GM18511 (cell line): ENCODE measurements around the gene HMCN1.
A peak's percentile ranks its signal among the peaks of the same experiment; 100 is the strongest.

Source experiments
- ATAC-seq: cut with Tn5 transposase; IDR thresholded peaks from one replicate; pipeline ENCODE4 v1.9.1; 2021; ENCODE audit warnings: mild to moderate bottlenecking, moderate library complexity; ENCODE audit not compliant: unreplicated experiment

The HMCN1 gene

DNA sequence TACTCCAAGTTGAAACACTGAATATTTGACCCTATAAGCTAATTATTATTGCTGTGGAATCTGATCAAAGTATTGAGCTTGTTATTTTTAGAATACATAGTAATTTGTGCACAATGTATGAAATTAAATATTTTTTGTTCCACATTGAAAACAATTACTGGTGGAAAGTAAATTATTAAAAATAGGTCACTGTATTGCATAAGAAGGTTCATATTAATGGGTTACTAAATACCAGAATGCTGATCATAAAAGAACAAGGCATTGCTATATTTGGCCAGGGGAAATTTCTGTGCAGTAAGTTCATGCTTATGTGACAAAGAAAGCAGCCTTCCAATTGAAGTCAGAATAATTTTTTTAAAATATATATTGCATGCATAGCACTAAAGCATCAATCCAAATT lies 481.4 kb downstream of the HMCN1 start:
- ATAC-seq, result no peak

GRCh38 chr1:186218654-186219352 lies 484.6 kb downstream of the HMCN1 start:
- ATAC-seq, result peak; percentile 87

- ATAC-seq, result no peak
Observed at GRCh38 chr1:186220067-186220466, 485.9 kb downstream of the HMCN1 start.

DNA sequence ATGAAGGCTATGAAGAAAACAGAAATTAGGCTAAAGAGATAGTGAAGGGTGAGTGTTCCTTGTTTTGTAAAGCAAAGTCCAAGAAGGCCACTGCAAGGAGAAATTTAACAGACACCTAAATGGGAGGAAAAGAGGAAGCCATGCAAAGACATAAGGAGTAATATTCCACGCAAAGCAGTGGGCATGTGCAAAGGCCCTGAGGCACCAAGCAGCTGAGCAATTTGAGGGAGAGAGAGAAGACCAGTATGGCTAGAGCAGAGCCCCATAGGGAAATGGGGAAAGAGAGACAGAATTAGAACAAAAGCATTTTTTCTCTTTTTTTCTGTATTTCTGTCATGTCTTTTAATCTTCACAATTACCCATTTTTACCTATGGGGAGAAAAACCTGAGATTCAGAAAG lies 486.7 kb downstream of the HMCN1 start:
- no peak for ATAC-seq

DNA sequence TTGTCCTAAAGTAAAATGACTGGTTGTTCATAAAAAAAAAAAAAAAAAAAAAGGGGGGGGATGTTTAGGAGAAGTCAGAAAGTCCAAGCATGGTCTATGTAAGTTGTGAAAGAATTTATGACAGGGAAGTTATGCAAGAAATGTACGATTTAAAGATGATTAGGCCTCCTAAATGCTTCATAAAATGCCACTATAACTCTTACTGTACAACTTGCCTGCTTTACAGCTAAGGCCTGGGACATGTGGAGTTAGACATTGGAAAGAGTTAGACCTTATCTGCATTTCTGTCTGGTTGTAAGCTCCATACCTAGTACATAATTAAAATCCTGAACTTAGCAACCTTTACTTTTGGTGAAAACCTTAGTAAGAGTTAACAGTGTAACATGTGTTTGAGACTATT lies 490.9 kb downstream of the HMCN1 start:
- ATAC-seq, result no peak

GRCh38 chr1:186228749-186229148 lies 494.6 kb downstream of the HMCN1 start:
- no peak for ATAC-seq

- ATAC-seq, result no peak
Observed at GRCh38 chr1:186231861-186232436, 497.8 kb downstream of the HMCN1 start.

DNA sequence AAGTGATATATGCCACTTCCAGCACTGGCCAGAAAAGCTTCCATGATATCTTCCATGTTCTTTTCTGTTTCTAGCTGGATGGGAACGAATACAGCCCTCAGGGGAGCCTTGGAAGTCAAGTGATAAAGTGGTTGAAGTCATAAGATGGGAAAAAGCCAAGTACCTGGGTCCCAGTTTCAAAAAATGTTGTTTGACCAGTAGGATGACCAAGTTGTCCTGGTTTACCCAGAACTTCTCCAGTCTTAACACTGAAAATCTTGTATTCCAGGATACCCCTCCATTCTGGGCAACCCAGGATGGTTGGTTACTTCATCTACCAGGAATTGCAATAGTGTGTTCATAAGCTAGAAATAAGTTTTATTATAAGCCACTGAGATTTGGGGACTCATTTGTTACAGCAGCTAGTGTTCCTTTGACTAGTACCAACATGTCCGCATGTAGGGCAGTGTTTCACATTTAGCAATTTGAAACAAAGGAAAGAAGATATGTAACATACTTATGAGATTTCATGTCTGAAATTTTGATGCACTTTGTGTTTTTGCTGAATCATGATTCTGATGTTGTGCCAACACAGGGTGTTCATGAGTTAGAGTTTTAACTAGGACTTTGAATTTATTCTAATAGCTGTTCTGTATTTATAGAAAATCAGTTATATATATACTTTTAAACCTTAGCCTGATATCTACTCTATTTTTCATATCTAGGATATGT lies 500.9 kb downstream of the HMCN1 start:
- no peak for ATAC-seq

DNA sequence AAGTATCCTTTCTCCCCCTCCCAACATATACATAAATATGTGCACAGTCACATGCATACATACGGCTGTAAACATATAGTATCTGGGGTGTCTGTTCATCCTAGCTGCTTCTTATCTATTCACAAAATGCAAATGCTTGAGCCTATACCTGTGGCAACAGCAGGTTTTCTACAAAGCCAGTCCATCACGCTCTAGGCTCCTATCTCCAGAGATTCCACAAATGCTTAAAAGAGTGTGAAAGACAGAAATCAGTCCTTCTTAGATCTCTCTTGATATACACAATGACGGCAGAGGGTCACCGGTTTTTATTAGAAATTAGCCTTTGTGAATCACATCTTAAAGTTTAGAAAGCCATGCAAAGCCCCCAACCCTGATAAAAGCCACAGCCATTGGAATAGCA lies 501.5 kb downstream of the HMCN1 start:
- no peak for ATAC-seq

DNA sequence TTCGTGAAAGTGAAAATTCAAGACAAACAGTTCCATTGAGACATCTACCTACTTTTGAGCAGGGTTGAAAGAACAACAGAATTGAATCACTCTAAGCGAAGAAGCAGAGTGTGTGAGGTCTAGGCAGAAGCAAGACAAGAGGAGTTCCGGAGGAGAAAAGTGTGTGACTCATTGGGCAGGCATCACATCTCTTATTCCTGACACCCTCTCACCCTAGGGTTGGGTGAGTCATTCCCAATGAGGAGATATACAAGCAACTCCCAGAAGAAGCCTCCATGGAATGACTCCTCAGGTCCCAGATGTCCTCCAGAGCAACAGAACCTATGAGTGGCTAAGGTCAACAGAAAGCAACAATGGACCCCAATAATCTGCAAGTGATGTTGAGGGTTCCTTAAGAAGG lies 502.7 kb downstream of the HMCN1 start:
- ATAC-seq, result no peak

- ATAC-seq, result no peak
Observed at GRCh38 chr1:186239171-186239570, 505.0 kb downstream of the HMCN1 start.

GRCh38 chr1:186240436-186240835 lies 506.2 kb downstream of the HMCN1 start:
- no peak for ATAC-seq
